Measurements from ENCODE around the gene CCDC187. TPM values are rescaled to one million over a fixed set of nuclear protein-coding genes. Genes with fewer than 3 reads are reported as not detected.
"Not testable (repeated sequence)": the region's sequence is repeated elsewhere in the genome, so short reads cannot be mapped to it uniquely, and the experiment has no call there.

The CCDC187 gene
- total RNA-seq, 1 donor: under 0.01 TPM

DNA sequence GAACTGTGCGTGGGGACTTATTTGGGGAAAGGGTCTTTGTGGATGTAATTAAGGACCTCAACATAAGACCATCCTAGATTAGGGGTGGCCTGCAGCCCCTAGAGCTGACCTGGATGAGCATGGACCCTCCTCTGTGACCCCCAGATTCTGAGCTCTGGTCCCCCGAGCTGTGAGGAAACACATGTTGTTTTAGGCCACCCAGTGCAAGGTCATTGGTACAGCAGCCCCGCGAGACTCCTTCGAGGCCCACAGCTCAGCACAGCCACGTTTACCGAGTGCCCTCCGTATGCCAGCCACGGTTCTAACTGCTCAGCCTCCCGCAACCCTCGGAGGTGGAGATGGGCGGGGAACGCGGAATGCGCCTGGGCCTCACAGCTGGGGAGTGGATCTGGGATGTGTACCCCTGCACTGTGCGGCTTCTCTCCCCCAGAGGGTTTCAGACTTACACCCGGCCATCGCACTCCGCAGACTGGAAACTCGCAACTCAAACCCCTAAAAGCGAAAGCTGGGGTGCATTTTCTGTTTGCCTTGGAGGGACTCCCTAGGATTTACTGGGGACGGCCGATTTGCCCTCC, 18.9 kb upstream of the CCDC187 start:
- TF ChIP-seq, protein P1, sequence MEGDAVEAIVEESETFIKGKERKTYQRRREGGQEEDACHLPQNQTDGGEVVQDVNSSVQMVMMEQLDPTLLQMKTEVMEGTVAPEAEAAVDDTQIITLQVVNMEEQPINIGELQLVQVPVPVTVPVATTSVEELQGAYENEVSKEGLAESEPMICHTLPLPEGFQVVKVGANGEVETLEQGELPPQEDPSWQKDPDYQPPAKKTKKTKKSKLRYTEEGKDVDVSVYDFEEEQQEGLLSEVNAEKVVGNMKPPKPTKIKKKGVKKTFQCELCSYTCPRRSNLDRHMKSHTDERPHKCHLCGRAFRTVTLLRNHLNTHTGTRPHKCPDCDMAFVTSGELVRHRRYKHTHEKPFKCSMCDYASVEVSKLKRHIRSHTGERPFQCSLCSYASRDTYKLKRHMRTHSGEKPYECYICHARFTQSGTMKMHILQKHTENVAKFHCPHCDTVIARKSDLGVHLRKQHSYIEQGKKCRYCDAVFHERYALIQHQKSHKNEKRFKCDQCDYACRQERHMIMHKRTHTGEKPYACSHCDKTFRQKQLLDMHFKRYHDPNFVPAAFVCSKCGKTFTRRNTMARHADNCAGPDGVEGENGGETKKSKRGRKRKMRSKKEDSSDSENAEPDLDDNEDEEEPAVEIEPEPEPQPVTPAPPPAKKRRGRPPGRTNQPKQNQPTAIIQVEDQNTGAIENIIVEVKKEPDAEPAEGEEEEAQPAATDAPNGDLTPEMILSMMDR (IDR thresholded peaks at IDR 0.05; ENCODE audit: insufficient read depth, low read depth, low read length): no peak
- H3K4me3 ChIP-seq (ENCODE audit: low read depth, low read length): no peak overlapping the region
- no peak for DNase-seq (ENCODE audit: low read depth)

DNA sequence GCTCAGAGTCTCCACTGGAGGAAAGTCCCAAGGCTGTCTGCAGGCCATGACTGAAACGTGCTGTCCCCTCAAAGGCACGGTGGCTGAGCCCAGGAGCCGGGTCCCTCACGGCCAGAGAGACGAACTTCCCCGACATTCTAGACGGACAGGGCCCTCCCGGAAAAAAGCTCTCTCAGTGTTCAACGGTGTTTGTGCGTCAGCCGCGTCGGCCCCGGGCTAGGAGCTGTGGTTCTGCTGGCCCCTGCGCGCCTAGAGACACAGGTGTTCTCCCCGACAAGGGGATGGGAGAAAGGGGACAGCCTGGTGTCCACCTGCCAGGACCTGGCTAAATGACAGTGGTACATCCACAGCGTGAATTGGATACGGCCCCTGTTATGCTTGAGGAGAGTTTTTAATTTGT, 17.7 kb upstream of the CCDC187 start:
- H3K4me3 ChIP-seq (ENCODE audit: low read depth, low read length): no peak overlapping the region
- TF ChIP-seq, protein P1 (IDR thresholded peaks at IDR 0.05; ENCODE audit: insufficient read depth, low read depth, low read length): no peak
- DNase-seq (ENCODE audit: low read depth): no peak

DNA sequence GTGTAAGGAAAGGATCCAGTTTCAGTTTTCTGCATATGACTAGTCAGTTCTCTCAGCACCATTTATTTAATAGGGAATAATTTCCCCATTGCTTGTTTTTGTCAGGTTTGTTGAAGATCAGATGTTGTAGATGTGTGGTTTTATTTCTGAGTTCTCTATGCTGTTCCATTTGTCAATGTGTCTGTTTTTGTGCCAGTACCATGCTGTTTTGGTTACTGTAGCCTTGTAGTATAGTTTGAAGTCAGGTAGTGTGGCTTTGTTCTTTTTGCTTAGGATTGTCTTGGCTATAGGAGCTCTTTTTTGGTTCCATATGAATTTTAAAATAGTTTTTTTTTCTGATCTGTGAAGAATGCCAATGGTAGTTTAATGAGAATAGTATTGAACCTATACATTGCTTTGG, 17.1 kb upstream of the CCDC187 start:
- not testable (repeated sequence) for DNase-seq (ENCODE audit: low read depth); H3K4me3 ChIP-seq (ENCODE audit: low read depth, low read length)

DNA sequence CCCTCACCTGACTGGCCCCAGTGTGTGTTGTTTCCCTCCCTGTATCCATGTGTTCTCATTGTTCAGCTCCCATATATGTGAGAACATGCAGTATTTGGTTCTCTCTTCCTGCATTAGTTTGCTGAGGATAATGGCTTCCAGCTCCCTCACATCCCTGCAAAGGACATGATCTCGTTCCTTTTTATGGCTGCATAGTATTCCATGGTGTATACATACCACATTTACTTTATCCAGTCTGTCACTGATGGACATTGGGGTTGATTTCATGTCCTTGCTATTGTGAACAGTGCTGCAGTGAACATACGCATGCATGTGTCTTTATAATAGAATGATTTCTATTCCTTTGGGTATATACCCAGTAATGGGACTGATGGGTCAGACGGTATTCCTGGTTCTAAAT, 16.1 kb upstream of the CCDC187 start:
- DNase-seq (ENCODE audit: low read depth); H3K4me3 ChIP-seq (ENCODE audit: low read depth, low read length): not testable (repeated sequence)

DNA sequence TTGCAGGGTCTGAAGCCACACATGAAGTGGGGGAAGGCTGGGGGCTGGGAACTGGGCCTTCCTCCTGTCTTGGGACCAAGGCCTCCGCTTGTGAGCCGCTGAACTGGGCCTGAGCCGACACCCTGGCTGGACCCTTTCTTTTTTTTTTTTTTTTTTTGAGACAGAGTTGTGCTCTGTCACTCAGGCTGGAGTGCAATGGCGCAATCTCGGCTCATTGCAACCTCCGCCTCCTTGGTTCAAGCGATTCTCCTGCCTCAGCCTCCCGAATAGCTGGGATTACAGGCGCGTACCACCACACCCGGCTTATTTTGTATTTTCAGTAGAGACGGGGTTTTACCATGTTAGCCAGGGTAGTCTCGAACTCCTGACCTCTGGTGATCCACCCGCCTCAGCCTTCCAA, 15.3 kb upstream of the CCDC187 start:
- H3K4me3 ChIP-seq (ENCODE audit: low read depth, low read length); DNase-seq (ENCODE audit: low read depth): not testable (repeated sequence)

DNA sequence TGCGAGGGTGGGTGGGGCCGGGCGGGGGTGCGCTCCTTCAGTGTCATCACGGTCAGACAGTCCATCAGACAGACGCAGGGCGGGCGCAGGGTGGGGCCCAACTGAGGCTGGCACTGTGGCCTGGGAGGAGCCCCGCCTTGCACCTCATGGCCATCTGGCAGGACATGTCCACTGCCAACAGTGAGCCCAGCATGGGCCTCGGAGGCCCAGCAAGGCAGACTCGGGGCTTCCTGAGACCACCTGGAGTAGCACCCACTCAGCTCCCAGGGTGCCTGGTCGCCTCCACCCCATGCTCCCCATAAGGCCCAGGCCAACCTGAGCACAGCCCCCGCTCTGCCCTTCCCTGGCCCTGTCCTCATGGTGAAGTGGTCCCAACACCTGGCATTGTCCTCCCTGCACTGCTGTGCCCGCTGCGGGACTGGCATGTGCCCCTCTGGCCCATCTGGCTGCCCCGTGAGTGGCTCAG, 14.9 kb upstream of the CCDC187 start:
- TF ChIP-seq, protein P1 (IDR thresholded peaks at IDR 0.05; ENCODE audit: insufficient read depth, low read depth, low read length): no peak
- DNase-seq (ENCODE audit: low read depth): no peak

DNA sequence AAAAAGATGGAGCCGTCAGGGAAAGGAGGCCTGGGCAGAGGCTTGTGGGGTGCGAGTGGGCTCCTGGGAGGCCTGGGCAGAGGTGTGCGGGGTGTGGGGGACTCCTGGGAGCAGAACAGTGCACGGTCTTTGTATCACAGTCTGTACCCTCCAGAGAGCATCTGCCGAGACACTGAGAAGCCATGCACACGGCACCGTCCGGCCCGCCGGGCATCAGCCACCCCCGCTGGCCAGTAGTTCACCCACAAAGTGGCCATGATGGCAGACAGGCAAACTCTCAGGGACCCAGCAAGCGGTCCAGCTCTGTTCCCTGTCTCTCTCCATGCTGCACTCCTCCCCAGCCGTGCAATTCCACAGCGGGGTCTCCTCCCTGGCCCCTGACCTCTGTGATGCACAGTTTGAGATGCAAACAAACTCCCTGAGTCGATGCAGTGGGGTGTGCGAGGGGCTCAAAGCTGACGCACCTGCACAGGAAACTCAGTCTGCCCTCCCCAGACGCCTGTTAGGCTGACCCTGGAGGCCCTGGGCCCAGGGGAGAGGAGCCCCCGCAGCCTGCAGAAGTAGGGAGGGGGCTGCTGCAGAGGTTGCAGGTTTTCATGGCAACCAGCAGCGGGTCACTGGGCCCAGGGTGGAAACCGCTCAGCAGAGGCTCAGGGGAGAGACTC, 14.3 kb upstream of the CCDC187 start:
- DNase-seq (ENCODE audit: low read depth): no peak
- no peak overlapping the region for H3K4me3 ChIP-seq (ENCODE audit: low read depth, low read length)
- TF ChIP-seq, protein P1 (IDR thresholded peaks at IDR 0.05; ENCODE audit: insufficient read depth, low read depth, low read length): no peak

More for the DNA sequence above, 14.9 kb upstream of the CCDC187 start:
- H3K4me3 ChIP-seq (ENCODE audit: low read depth, low read length): no peak overlapping the region

DNA sequence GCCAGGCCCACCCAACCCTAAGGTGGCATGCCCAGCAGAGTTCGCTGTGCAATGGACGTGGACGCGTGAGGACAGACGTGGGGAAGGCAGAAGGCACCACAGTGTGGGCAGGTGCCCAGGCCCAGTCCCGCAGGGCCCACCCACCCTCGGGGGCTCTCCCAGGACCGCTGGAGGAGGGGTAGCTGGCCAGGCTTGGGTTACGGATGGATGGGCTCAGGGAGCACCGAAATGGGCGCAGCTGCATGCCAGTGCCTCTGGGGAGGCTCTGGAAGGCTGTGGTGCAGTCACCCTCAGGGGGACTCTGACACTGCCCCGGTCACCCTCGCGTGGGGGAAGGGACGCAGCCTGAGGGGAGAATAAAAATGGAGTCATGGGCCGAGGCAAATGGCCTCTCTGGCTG, 13.8 kb upstream of the CCDC187 start:
- no peak overlapping the region for H3K4me3 ChIP-seq (ENCODE audit: low read depth, low read length)
- TF ChIP-seq, protein P1 (IDR thresholded peaks at IDR 0.05; ENCODE audit: insufficient read depth, low read depth, low read length): no peak
- DNase-seq (ENCODE audit: low read depth): no peak

Data from fibroblast of villous mesenchyme (primary cell).